CD8-positive, alpha-beta memory T cell (primary cell): Measurements from ENCODE around the gene DNM3. TPM values are rescaled to one million over a fixed set of nuclear protein-coding genes. Genes with fewer than 3 reads are reported as not detected.
A peak's percentile ranks its signal among the peaks of the same experiment; 100 is the strongest.
"Not testable (repeated sequence)": the region's sequence is repeated elsewhere in the genome, so short reads cannot be mapped to it uniquely, and the experiment has no call there.

Source experiments
- CTCF ChIA-PET: fragments of 350-600 bp; sonication (Branson Sonifier 250); formaldehyde crosslinking; loops from one replicate; lab custom pipeline; 2021; ENCODE audit warnings: antibody characterized with exemption; lab: Charles Lee
- POLR2A ChIA-PET: fragments of 350-600 bp; sonication (Branson Sonifier 250); formaldehyde crosslinking; loops from one replicate; lab custom pipeline; 2021; ENCODE audit warnings: antibody characterized with exemption; lab: Charles Lee
- DNase-seq, 5 donors: peaks; one replicate each; pipeline versions ENCODE4 v3.0.0 to v3.0.0-alpha.2; 2020 to 2022; ENCODE audit warnings: mixed read lengths in 1 of 5
- H3K27ac ChIP-seq: one replicate; pipeline ENCODE4 v1.7.0; 2013; ENCODE audit warnings: low read depth, mild to moderate bottlenecking, low read length, moderate library complexity
- H3K27me3 ChIP-seq: 2 replicates; pipeline ENCODE4 v1.7.0; 2013; ENCODE audit warnings: low read length, mild to moderate bottlenecking; ENCODE audit not compliant: insufficient read depth, poor library complexity, severe bottlenecking
- H3K36me3 ChIP-seq: 2 replicates; pipeline ENCODE4 v1.7.0; 2013; ENCODE audit warnings: mild to moderate bottlenecking, low read length, moderate library complexity; ENCODE audit not compliant: insufficient read depth
- H3K4me1 ChIP-seq: 2 replicates; pipeline ENCODE4 v1.7.0; 2013; ENCODE audit warnings: mild to moderate bottlenecking, low read length, moderate library complexity; ENCODE audit not compliant: insufficient read depth
- H3K4me3 ChIP-seq: 2 replicates; pipeline ENCODE4 v1.7.0; 2013; ENCODE audit warnings: mild to moderate bottlenecking, low read length
- H3K9me3 ChIP-seq: 2 replicates; pipeline ENCODE4 v1.7.0; 2013; ENCODE audit warnings: mild to moderate bottlenecking, low read length
- H3K27ac Mint-ChIP-seq, 8 donors: one replicate each; pipeline ENCODE4 v1.8.0; 2020 to 2021; ENCODE audit warnings: mixed read lengths in 8 of 8, mild to moderate bottlenecking in 6 of 8, inconsistent platforms in 3 of 8, moderate library complexity in 3 of 8
- H3K27me3 Mint-ChIP-seq, 2 donors: one replicate each; pipeline ENCODE4 v1.8.0; 2020 to 2021; ENCODE audit warnings: mixed read lengths in 2 of 2, mild to moderate bottlenecking in 1 of 2, moderate library complexity in 1 of 2
- H3K36me3 Mint-ChIP-seq, 3 donors: one replicate each; pipeline ENCODE4 v1.8.0; 2020 to 2021; ENCODE audit warnings: mixed read lengths in 3 of 3, inconsistent platforms in 1 of 3, mild to moderate bottlenecking in 1 of 3
- H3K4me1 Mint-ChIP-seq, 3 donors: one replicate each; pipeline ENCODE4 v1.8.0; 2020 to 2021; ENCODE audit warnings: mixed read lengths in 3 of 3, inconsistent platforms in 1 of 3, mild to moderate bottlenecking in 1 of 3
- H3K4me3 Mint-ChIP-seq, 7 donors: one replicate each; pipeline ENCODE4 v1.8.0; 2020 to 2021; ENCODE audit warnings: mixed read lengths in 7 of 7, mild to moderate bottlenecking in 6 of 7, moderate library complexity in 4 of 7, inconsistent platforms in 2 of 7
- H3K9me3 Mint-ChIP-seq, 5 donors: one replicate each; pipeline ENCODE4 v1.8.0; 2020 to 2022; ENCODE audit warnings: mixed read lengths in 5 of 5, mild to moderate bottlenecking in 3 of 5, moderate library complexity in 2 of 5, inconsistent platforms in 1 of 5
- polyA plus RNA-seq: library from polyadenylated mRNA; unstranded; fragments of 300-500 nt; fragmentation: Illumina TruSeq; gene quantifications from one replicate; pipeline ENCODE4 v1.2.3, GENCODE V29; 2021
- total RNA-seq, 2 experiments: library from RNA; stranded (reverse); gene quantifications; one replicate each; pipeline ENCODE4 v1.2.3, GENCODE V29; 2021

Gene DNM3
- total and polyA plus RNA-seq, 3 experiments from 2014 or later: 0.29 to 0.64 (median 0.59) TPM

GRCh38 chr1:171799166-171799565 is 42.1 kb upstream of the DNM3 start:
- Histone ChIP-seq H3K4me3 (no peak overlapping the region), H3K36me3 (peaks cover 20% of the 10 kb centered on the region), H3K4me1 (no peaks in the 10 kb centered on the region), H3K27me3 (no peaks in the 10 kb centered on the region), H3K27ac (no peak overlapping the region), H3K9me3 (no peaks in the 10 kb centered on the region)
- Mint-ChIP-seq H3K4me3 (no peak overlapping the region), H3K27ac (peak overlapping the region in 1 of 8 donors; percentile 43), H3K9me3 (no peaks in the 10 kb centered on the region), H3K27me3 (no peaks in the 10 kb centered on the region), H3K36me3 (peaks cover 8 to 55% (median 27%) of the 10 kb centered on the region in 3 donors), H3K4me1 (peaks cover 5 to 9% (median 8%) of the 10 kb centered on the region in 3 donors)
- ChIA-PET CTCF (interaction anchor here (1.5 to 4.7 kb wide), 3 partner anchors 9 to 186 kb away, joined by 5 to 60 read pairs (median 6); partner anchors contain the start of gene METTL13), POLR2A (interaction anchor here (0.7 kb wide), 1 partner anchor 363 kb away, joined by 4 read pairs; no protein-coding TSS in a partner anchor)
- DNase-seq: no peak

- H3K4me3 Mint-ChIP-seq, H3K4me1 Mint-ChIP-seq, H3K9me3 Mint-ChIP-seq, H3K27me3 Mint-ChIP-seq, DNase-seq, H3K27me3 ChIP-seq, H3K27ac ChIP-seq, H3K4me1 ChIP-seq, H3K9me3 ChIP-seq, H3K4me3 ChIP-seq: not testable (repeated sequence)
- ChIA-PET POLR2A (interaction anchor here (0.7 kb wide), 1 partner anchor 362 kb away, joined by 4 read pairs; no protein-coding TSS in a partner anchor), CTCF (interaction anchor here (1.5 to 4.7 kb wide), 3 partner anchors 9 to 185 kb away, joined by 5 to 60 read pairs (median 6); partner anchors contain the start of gene METTL13)
- Mint-ChIP-seq H3K27ac (peak overlapping the region in 2 of 8 donors; percentile 27 to 72), H3K36me3 (peaks cover 5 to 50% (median 21%) of the 10 kb centered on the region in 3 donors)
- H3K36me3 ChIP-seq: peaks cover 17% of the 10 kb centered on the region
Measured at GRCh38 chr1:171799698-171800097, 41.6 kb upstream of the DNM3 start.

GRCh38 chr1:171800342-171800741 is 41.0 kb upstream of the DNM3 start:
- H3K4me1 Mint-ChIP-seq: peaks cover 5 to 8% (median 6%) of the 10 kb centered on the region in 3 donors
- ChIA-PET POLR2A (no interaction called here), CTCF (interaction anchor here (0.8 to 4.7 kb wide), 10 partner anchors 8 to 643 kb away, joined by 3 to 60 read pairs (median 4); partner anchors contain the start of gene PIGC)
- no peaks in the 10 kb centered on the region for H3K27me3 Mint-ChIP-seq
- no peaks in the 10 kb centered on the region for H3K9me3 ChIP-seq
- H3K27me3 ChIP-seq: no peaks in the 10 kb centered on the region
- no peaks in the 10 kb centered on the region for H3K9me3 Mint-ChIP-seq
- H3K4me1 ChIP-seq: no peaks in the 10 kb centered on the region
- no peak overlapping the region for H3K4me3 Mint-ChIP-seq
- H3K36me3 ChIP-seq: peaks cover 12% of the 10 kb centered on the region
- H3K27ac Mint-ChIP-seq: peak overlapping the region in 3 of 8 donors; percentile 2 to 70 (median 27)
- DNase-seq: no peak
- H3K27ac ChIP-seq: no peak overlapping the region
- H3K4me3 ChIP-seq: no peak overlapping the region
- H3K36me3 Mint-ChIP-seq: peaks cover 1 to 45% (median 19%) of the 10 kb centered on the region in 3 donors

- no peak overlapping the region for H3K4me3 Mint-ChIP-seq
- Histone ChIP-seq H3K9me3 (no peaks in the 10 kb centered on the region), H3K4me3 (no peak overlapping the region), H3K27ac (no peak overlapping the region), H3K36me3 (peaks cover 12% of the 10 kb centered on the region), H3K27me3 (no peaks in the 10 kb centered on the region), H3K4me1 (no peaks in the 10 kb centered on the region)
- no peak for DNase-seq
- peak overlapping the region in 1 of 8 donors; percentile 65 for H3K27ac Mint-ChIP-seq
- peaks cover 9 to 13% (median 11%) of the 10 kb centered on the region in 3 donors for H3K4me1 Mint-ChIP-seq
- no peaks in the 10 kb centered on the region for H3K9me3 Mint-ChIP-seq
- peaks cover 0 to 40% (median 16%) of the 10 kb centered on the region in 3 donors for H3K36me3 Mint-ChIP-seq
- ChIA-PET POLR2A (no interaction called here), CTCF (interaction anchor here (0.8 to 4.7 kb wide), 11 partner anchors 8 to 643 kb away, joined by 3 to 60 read pairs (median 4); partner anchors contain the start of gene PIGC)
- H3K27me3 Mint-ChIP-seq: no peaks in the 10 kb centered on the region
Measured at GRCh38 chr1:171800851-171801250, 40.4 kb upstream of the DNM3 start.

GRCh38 chr1:171801487-171801891 is 39.8 kb upstream of the DNM3 start:
- no peaks in the 10 kb centered on the region for H3K4me1 ChIP-seq
- no peaks in the 10 kb centered on the region for H3K9me3 Mint-ChIP-seq
- H3K4me3 Mint-ChIP-seq: no peak overlapping the region
- H3K4me3 ChIP-seq: no peak overlapping the region
- no peaks in the 10 kb centered on the region for H3K9me3 ChIP-seq
- H3K27ac ChIP-seq: no peak overlapping the region
- ChIA-PET CTCF (interaction anchor here (0.7 to 4.7 kb wide), 11 partner anchors 9 to 603 kb away, joined by 3 to 60 read pairs (median 3); partner anchors contain the start of gene METTL13), POLR2A (no interaction called here)
- H3K36me3 Mint-ChIP-seq: peaks cover 0 to 33% (median 11%) of the 10 kb centered on the region in 3 donors
- no peak for DNase-seq
- H3K36me3 ChIP-seq: peaks cover 8% of the 10 kb centered on the region
- H3K4me1 Mint-ChIP-seq: peaks cover 9 to 14% (median 13%) of the 10 kb centered on the region in 3 donors
- H3K27me3 Mint-ChIP-seq: no peaks in the 10 kb centered on the region
- peak overlapping the region in 2 of 8 donors; percentile 13 to 27 for H3K27ac Mint-ChIP-seq
- H3K27me3 ChIP-seq: no peaks in the 10 kb centered on the region

GRCh38 chr1:171802207-171802606 is 39.1 kb upstream of the DNM3 start:
- Mint-ChIP-seq H3K36me3 (peaks cover 0 to 26% (median 3%) of the 10 kb centered on the region in 3 donors), H3K9me3 (no peaks in the 10 kb centered on the region), H3K4me1 (peaks cover 11 to 17% (median 13%) of the 10 kb centered on the region in 3 donors), H3K27me3 (no peaks in the 10 kb centered on the region), H3K4me3 (no peak overlapping the region), H3K27ac (no peak overlapping the region)
- Histone ChIP-seq H3K36me3 (peaks cover 4% of the 10 kb centered on the region), H3K27ac (no peak overlapping the region), H3K27me3 (no peaks in the 10 kb centered on the region), H3K9me3 (no peaks in the 10 kb centered on the region), H3K4me1 (no peaks in the 10 kb centered on the region), H3K4me3 (no peak overlapping the region)
- CTCF ChIA-PET: interaction anchor here (0.7 to 4.7 kb wide), 9 partner anchors 9 to 592 kb away, joined by 3 to 60 read pairs (median 3); partner anchors contain the start of gene METTL13
- POLR2A ChIA-PET: no interaction called here
- DNase-seq: no peak

GRCh38 chr1:171803045-171803444 is 38.3 kb upstream of the DNM3 start:
- no peak overlapping the region for H3K27ac Mint-ChIP-seq
- H3K36me3 Mint-ChIP-seq: peaks cover 0 to 18% (median 0%) of the 10 kb centered on the region in 3 donors
- Histone ChIP-seq H3K27ac (no peak overlapping the region), H3K4me1 (no peaks in the 10 kb centered on the region), H3K9me3 (no peaks in the 10 kb centered on the region), H3K36me3 (peaks cover 4% of the 10 kb centered on the region), H3K27me3 (no peaks in the 10 kb centered on the region), H3K4me3 (no peak overlapping the region)
- peaks cover 11 to 17% (median 13%) of the 10 kb centered on the region in 3 donors for H3K4me1 Mint-ChIP-seq
- no peaks in the 10 kb centered on the region for H3K9me3 Mint-ChIP-seq
- POLR2A ChIA-PET: no interaction called here
- CTCF ChIA-PET: interaction anchor here (2.7 to 4.7 kb wide), 2 partner anchors 182 kb away, joined by 8 to 60 read pairs; no protein-coding TSS in a partner anchor
- H3K4me3 Mint-ChIP-seq: no peak overlapping the region
- H3K27me3 Mint-ChIP-seq: no peaks in the 10 kb centered on the region
- no peak for DNase-seq

- no peak for DNase-seq
- no peaks in the 10 kb centered on the region for H3K9me3 ChIP-seq
- H3K4me3 Mint-ChIP-seq: no peak overlapping the region
- H3K36me3 Mint-ChIP-seq: peaks cover 0 to 14% (median 0%) of the 10 kb centered on the region in 3 donors
- no peaks in the 10 kb centered on the region for H3K4me1 ChIP-seq
- no peak overlapping the region for H3K4me3 ChIP-seq
- peaks cover 4% of the 10 kb centered on the region for H3K36me3 ChIP-seq
- H3K27me3 Mint-ChIP-seq: no peaks in the 10 kb centered on the region
- H3K27ac ChIP-seq: no peak overlapping the region
- ChIA-PET POLR2A (no interaction called here), CTCF (interaction anchor here (0.8 to 2.7 kb wide), 2 partner anchors 16 to 182 kb away, joined by 3 to 8 read pairs; no protein-coding TSS in a partner anchor)
- no peak overlapping the region for H3K27ac Mint-ChIP-seq
- H3K27me3 ChIP-seq: no peaks in the 10 kb centered on the region
- H3K9me3 Mint-ChIP-seq: no peaks in the 10 kb centered on the region
- H3K4me1 Mint-ChIP-seq: peaks cover 11 to 17% (median 13%) of the 10 kb centered on the region in 3 donors
Measured at GRCh38 chr1:171803461-171804022, 37.8 kb upstream of the DNM3 start.
